MCF 10A (cell line): Measurements from ENCODE around the gene NECAP2. TPM values are rescaled to one million over a fixed set of nuclear protein-coding genes. Genes with fewer than 3 reads are reported as not detected.
"Not testable (repeated sequence)": the region's sequence is repeated elsewhere in the genome, so short reads cannot be mapped to it uniquely, and the experiment has no call there.

Experiments used
- BruUV-seq: library from RNA; stranded (reverse); fragments of 400-500 nt; replicated peaks from 2 replicates; lab custom pipeline; 2021; lab: Mats Ljungman, UMichigan
- CTCF ChIA-PET: fragments of 300-600 bp; sonication (Branson Sonifier 250); formaldehyde crosslinking; extraction: SDS; loops from one replicate; lab custom pipeline; 2021; ENCODE audit warnings: antibody characterized with exemption, inconsistent platforms; lab: Yijun Ruan, JAX
- POLR2A ChIA-PET: fragments of 300-600, 350-650 bp; sonication (Branson Sonifier 250); formaldehyde crosslinking; extraction: SDS; loops from one replicate; lab custom pipeline; 2020; ENCODE audit warnings: antibody characterized with exemption, inconsistent platforms; lab: Yijun Ruan, JAX
- DNase-seq: peaks from one replicate; pipeline ENCODE4 v3.0.0-alpha.2; 2018; ENCODE audit not compliant: unreplicated experiment
- H3K27ac Mint-ChIP-seq: one replicate; pipeline ENCODE4 v1.8.0; 2022; ENCODE audit warnings: mild to moderate bottlenecking, low read depth, mixed read lengths; ENCODE audit not compliant: unreplicated experiment
- H3K27me3 Mint-ChIP-seq: one replicate; pipeline ENCODE4 v1.8.0; 2022; ENCODE audit warnings: mixed read lengths; ENCODE audit not compliant: insufficient read depth, unreplicated experiment
- H3K36me3 Mint-ChIP-seq: one replicate; pipeline ENCODE4 v1.8.0; 2022; ENCODE audit warnings: mild to moderate bottlenecking, moderate library complexity, mixed read lengths; ENCODE audit not compliant: insufficient read depth, unreplicated experiment
- H3K4me1 Mint-ChIP-seq: one replicate; pipeline ENCODE4 v1.8.0; 2022; ENCODE audit warnings: mixed read lengths; ENCODE audit not compliant: insufficient read depth, unreplicated experiment
- H3K4me3 Mint-ChIP-seq: one replicate; pipeline ENCODE4 v1.8.0; 2022; ENCODE audit warnings: mild to moderate bottlenecking, moderate library complexity, mixed read lengths; ENCODE audit not compliant: unreplicated experiment
- H3K9me3 Mint-ChIP-seq: one replicate; pipeline ENCODE4 v1.8.0; 2022; ENCODE audit warnings: mixed read lengths; ENCODE audit not compliant: unreplicated experiment
- intact Hi-C: fragments of 100-400 bp; cut with micrococcal nuclease; formaldehyde crosslinking; loops from 2 replicates; pipeline ENCODE4 v1.14.1; 2022
- total RNA-seq: library from RNA; stranded (reverse); gene quantifications from 2 replicates; pipeline ENCODE4 v1.2.3, GENCODE V29; 2022
- TF ChIP-seq, protein P1 (sequence below): fragments of 200-600 bp; IDR thresholded peaks from one replicate; pipeline ENCODE4 v1.8.0; 2022; ENCODE audit warnings: antibody characterized with exemption, mild to moderate bottlenecking; ENCODE audit not compliant: unreplicated experiment

The NECAP2 gene
- total RNA-seq, 1 experiment from 2014 or later: 34.1 TPM

DNA sequence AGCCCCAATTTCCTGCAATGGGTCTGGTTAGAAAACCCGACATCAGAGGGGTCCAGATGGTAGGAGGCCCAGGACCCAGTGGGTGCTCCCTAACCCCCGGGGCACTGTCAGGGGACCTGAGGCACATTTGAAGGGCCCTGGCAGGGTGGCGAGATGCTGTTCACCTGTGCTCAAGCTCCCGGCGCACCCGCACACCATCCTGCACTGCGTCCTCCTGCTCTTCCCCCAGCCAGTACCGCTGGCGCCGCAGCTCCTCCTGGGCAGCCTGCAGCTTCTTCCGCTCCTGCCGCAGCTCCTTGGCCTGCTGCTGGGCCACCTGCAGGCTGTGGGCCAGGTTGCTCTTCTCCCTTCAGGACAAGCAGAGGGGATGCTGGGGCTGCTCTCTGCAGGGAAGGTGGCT lies 37.6 kb downstream of the NECAP2 start:
- TF ChIP-seq, protein P1, sequence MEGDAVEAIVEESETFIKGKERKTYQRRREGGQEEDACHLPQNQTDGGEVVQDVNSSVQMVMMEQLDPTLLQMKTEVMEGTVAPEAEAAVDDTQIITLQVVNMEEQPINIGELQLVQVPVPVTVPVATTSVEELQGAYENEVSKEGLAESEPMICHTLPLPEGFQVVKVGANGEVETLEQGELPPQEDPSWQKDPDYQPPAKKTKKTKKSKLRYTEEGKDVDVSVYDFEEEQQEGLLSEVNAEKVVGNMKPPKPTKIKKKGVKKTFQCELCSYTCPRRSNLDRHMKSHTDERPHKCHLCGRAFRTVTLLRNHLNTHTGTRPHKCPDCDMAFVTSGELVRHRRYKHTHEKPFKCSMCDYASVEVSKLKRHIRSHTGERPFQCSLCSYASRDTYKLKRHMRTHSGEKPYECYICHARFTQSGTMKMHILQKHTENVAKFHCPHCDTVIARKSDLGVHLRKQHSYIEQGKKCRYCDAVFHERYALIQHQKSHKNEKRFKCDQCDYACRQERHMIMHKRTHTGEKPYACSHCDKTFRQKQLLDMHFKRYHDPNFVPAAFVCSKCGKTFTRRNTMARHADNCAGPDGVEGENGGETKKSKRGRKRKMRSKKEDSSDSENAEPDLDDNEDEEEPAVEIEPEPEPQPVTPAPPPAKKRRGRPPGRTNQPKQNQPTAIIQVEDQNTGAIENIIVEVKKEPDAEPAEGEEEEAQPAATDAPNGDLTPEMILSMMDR: no peak
- no peaks in the 10 kb centered on the region for H3K9me3 Mint-ChIP-seq
- ChIA-PET POLR2A (no interaction called here), CTCF (no interaction called here)
- no TSS peak for BruUV-seq
- no peak overlapping the region for H3K27ac Mint-ChIP-seq
- peaks cover 49% of the 10 kb centered on the region for H3K36me3 Mint-ChIP-seq
- intact Hi-C loops: no loop called here
- H3K4me1 Mint-ChIP-seq: no peaks in the 10 kb centered on the region
- H3K4me3 Mint-ChIP-seq: no peak overlapping the region
- no peaks in the 10 kb centered on the region for H3K27me3 Mint-ChIP-seq
- DNase-seq: no peak

DNA sequence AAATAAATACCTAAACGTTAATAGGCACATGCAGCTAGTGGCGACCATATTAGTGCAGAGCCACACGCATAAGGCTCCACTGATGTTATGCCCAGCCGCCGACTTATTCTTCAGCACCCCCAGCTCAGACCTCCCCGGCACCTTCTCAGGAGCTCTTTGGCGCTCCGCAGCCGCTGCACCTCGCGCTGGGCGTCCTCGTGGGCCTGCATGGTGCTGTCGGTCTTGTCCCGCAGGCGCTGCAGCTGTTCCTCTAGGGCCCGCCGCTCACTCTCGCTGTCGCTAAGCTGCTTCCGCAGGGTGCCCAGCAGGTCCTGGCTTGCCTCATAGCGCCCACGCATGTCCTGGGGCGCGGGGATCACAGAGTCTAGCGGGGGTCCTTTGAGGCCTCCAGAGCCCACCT lies 42.6 kb downstream of the NECAP2 start:
- H3K27ac Mint-ChIP-seq, H3K9me3 Mint-ChIP-seq, H3K4me3 Mint-ChIP-seq, DNase-seq, intact Hi-C loops, BruUV-seq, CTCF ChIA-PET, H3K4me1 Mint-ChIP-seq, H3K27me3 Mint-ChIP-seq: not testable (repeated sequence)
- POLR2A ChIA-PET: interaction anchor here (0.6 kb wide), 1 partner anchor 30 kb away, joined by 3 read pairs; no protein-coding TSS in a partner anchor
- peaks cover 39% of the 10 kb centered on the region for H3K36me3 Mint-ChIP-seq

DNA sequence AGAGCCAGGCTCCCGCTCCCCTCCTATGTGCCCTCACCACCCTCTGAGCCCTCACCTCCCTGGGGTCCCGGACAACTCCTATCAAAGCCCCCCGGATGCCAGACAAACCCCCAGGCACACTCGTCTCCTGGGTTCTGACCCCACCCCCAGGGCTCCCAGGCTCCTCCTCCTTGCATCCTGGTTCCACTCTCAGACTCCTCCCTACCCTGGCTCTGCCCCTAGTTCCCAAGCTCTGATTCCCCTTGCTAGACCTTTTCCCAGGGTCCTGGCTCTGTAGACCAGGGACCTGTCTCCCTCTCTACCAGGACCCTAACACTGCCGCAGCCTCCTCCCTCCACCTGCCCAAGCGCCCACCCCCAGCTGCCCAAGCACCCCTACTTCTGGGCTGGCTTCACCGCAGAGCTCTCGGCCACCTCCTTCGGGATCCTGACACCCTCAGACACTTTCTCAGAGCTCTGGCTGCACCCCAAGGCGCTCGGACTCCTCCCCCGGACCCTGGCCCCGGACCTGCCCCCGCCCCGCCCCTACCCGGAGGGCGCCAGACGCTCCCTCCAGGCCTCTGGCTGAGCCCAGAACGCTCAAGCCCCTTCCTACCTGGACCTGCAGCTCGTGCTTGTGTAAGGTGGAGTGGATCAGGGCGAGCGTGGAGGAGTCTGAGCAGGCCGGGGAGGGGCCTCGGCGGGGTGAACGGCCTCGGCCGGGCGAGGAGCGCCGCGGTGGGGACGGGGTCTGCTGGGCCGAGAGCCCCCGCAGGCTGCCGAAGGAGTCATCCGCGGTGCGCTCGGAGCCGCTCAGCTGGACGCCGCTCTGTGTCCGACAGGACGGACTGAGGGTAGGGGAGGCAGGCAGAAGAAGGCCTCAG lies 43.3 kb downstream of the NECAP2 start:
- ChIA-PET CTCF (interaction anchor here (0.5 kb wide), 1 partner anchor 34 kb away, joined by 4 read pairs; no protein-coding TSS in a partner anchor), POLR2A (interaction anchor here (0.6 kb wide), 1 partner anchor 30 kb away, joined by 3 read pairs; no protein-coding TSS in a partner anchor)
- intact Hi-C loops, H3K27me3 Mint-ChIP-seq, H3K27ac Mint-ChIP-seq, H3K4me1 Mint-ChIP-seq, H3K4me3 Mint-ChIP-seq, BruUV-seq, DNase-seq, H3K9me3 Mint-ChIP-seq: not testable (repeated sequence)
- peaks cover 38% of the 10 kb centered on the region for H3K36me3 Mint-ChIP-seq

DNA sequence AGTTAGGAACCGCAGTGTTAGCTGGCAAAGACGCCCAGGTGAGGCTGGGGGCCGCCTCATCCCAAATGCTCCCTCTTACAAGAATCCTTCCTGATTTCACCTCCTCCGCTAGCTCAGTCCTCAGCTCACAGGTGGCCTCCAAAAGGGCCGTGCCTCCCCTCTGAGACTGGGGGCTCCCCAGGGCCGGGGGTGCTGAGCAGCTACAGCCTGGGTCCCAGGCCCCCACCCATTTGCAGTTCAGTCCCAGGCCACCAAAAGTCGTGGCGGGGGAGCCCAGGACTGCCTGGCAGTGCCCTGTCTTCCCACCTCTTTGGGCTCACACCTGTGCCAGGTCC lies 43.9 kb downstream of the NECAP2 start:
- H3K4me3 Mint-ChIP-seq: no peak overlapping the region
- no peak overlapping the region for H3K27ac Mint-ChIP-seq
- intact Hi-C loops: no loop called here
- BruUV-seq: no TSS peak
- H3K27me3 Mint-ChIP-seq: no peaks in the 10 kb centered on the region
- POLR2A ChIA-PET: no interaction called here
- CTCF ChIA-PET: no interaction called here
- DNase-seq: no peak
- H3K4me1 Mint-ChIP-seq: no peaks in the 10 kb centered on the region
- peaks cover 34% of the 10 kb centered on the region for H3K36me3 Mint-ChIP-seq
- H3K9me3 Mint-ChIP-seq: no peaks in the 10 kb centered on the region
- TF ChIP-seq, protein P1: no peak

DNA sequence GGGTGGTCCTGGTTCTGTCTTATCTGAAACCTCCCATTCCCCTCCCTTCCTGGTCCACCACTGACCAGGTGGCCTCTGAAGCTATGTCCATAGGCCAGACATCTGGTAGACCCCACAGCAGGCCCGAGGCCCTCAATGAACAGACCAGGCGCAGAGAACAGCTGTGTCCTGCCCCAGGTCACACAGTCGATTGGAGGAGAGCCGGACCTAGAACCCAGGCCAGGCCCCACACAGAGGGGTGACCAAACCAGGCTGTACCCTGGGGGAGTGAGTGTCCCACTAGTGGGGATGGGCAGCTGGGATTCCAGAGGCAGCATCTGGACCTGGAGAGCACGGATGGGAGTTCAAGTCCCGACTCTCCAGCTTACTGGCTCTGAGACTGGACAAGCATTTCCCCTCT lies 44.4 kb downstream of the NECAP2 start:
- intact Hi-C loops: no loop called here
- POLR2A ChIA-PET: no interaction called here
- H3K4me3 Mint-ChIP-seq: no peak overlapping the region
- no peaks in the 10 kb centered on the region for H3K27me3 Mint-ChIP-seq
- no peak for DNase-seq
- TF ChIP-seq, protein P1: no peak
- peaks cover 34% of the 10 kb centered on the region for H3K36me3 Mint-ChIP-seq
- no peak overlapping the region for H3K27ac Mint-ChIP-seq
- H3K9me3 Mint-ChIP-seq: no peaks in the 10 kb centered on the region
- H3K4me1 Mint-ChIP-seq: no peaks in the 10 kb centered on the region
- no TSS peak for BruUV-seq
- CTCF ChIA-PET: interaction anchor here (0.6 kb wide), 2 partner anchors 407 to 447 kb away, joined by 3 read pairs; no protein-coding TSS in a partner anchor

DNA sequence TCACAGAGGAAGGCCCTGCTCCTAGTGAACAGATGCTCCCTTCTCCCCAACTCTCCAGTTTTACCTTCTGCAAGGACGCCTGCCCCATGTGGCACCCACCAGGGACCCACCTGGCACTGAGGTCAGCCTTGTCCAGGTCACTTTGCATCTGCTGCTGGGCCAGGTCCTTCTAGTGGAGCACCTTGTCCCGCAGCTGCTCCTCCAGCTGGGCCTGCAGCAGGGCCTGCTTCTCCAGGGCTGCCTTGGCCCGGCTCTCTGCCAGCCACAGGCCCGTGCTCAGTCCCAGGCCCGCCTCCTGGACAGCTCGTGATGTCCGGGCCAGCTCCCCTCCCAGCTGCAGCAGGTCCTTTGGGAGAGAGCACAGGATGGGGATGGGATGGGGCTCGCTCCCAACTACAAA lies 45.8 kb downstream of the NECAP2 start:
- H3K9me3 Mint-ChIP-seq, H3K4me3 Mint-ChIP-seq, H3K27ac Mint-ChIP-seq, intact Hi-C loops, BruUV-seq, POLR2A ChIA-PET, H3K27me3 Mint-ChIP-seq, DNase-seq, H3K4me1 Mint-ChIP-seq: not testable (repeated sequence)
- H3K36me3 Mint-ChIP-seq: peaks cover 22% of the 10 kb centered on the region
- CTCF ChIA-PET: interaction anchor here (0.6 kb wide), 1 partner anchor 989 kb away, joined by 3 read pairs; no protein-coding TSS in a partner anchor

DNA sequence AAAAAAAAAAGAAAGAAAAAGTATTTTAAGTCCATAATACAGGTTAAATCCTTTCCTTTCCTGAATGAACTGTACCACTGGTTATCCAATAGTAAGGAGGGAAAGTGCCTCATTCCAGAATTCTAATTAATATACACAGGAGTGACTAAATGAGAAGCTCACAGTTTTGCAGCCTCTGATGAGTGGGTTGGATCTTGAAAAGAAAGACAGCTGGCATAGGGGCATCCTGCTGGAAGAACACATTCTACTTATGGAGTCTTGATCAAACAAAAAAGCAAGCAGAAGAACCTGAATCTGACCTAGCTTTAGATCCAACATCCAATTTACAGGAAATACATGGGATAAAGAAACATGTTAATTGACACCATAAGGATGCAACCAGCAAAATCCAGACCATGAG lies 46.5 kb downstream of the NECAP2 start:
- H3K4me1 Mint-ChIP-seq, H3K9me3 Mint-ChIP-seq, H3K27me3 Mint-ChIP-seq, CTCF ChIA-PET, BruUV-seq, DNase-seq, POLR2A ChIA-PET, H3K27ac Mint-ChIP-seq, intact Hi-C loops, H3K4me3 Mint-ChIP-seq: not testable (repeated sequence)
- H3K36me3 Mint-ChIP-seq: peaks cover 18% of the 10 kb centered on the region
